HG03139 (cell line): ENCODE data around the gene RNF145.

Experiments used
- ATAC-seq: cut with Tn5 transposase; IDR thresholded peaks from one replicate; pipeline ENCODE4 v1.9.1; 2021; ENCODE audit not compliant: unreplicated experiment

RNF145 gene

GRCh38 chr5:159220206-159220605, 10.9 kb upstream of the RNF145 start:
- ATAC-seq, result no peak

GRCh38 chr5:159218595-159219023, 9.3 kb upstream of the RNF145 start:
- ATAC-seq, result no peak

GRCh38 chr5:159217236-159217635, 7.9 kb upstream of the RNF145 start:
- ATAC-seq, result no peak

- no peak for ATAC-seq
Observed at GRCh38 chr5:159216454-159216853, 7.1 kb upstream of the RNF145 start.

GRCh38 chr5:159215886-159216285, 6.5 kb upstream of the RNF145 start:
- no peak for ATAC-seq

- ATAC-seq, result no peak
Observed at GRCh38 chr5:159214486-159215271, 5.3 kb upstream of the RNF145 start.

- no peak for ATAC-seq
Observed at GRCh38 chr5:159212657-159213462, 3.5 kb upstream of the RNF145 start.

GRCh38 chr5:159211729-159212174, 2.4 kb upstream of the RNF145 start:
- no peak for ATAC-seq

- ATAC-seq, result no peak
Observed at GRCh38 chr5:159210846-159211245, 1.5 kb upstream of the RNF145 start.

GRCh38 chr5:159210210-159210661, 883 bp upstream of the RNF145 start:
- no peak for ATAC-seq

- peak; percentile 6 for ATAC-seq
Observed at GRCh38 chr5:159208514-159209437, 577 bp downstream of the RNF145 start.

GRCh38 chr5:159207686-159208513, 1.5 kb downstream of the RNF145 start:
- peak; percentile 41 for ATAC-seq

GRCh38 chr5:159207222-159207685, 2.1 kb downstream of the RNF145 start:
- ATAC-seq, result no peak

- no peak for ATAC-seq
Observed at GRCh38 chr5:159206818-159207217, 2.5 kb downstream of the RNF145 start.

- ATAC-seq, result no peak
Observed at GRCh38 chr5:159206368-159206767, 3.0 kb downstream of the RNF145 start.

GRCh38 chr5:159203351-159203750, 6.0 kb downstream of the RNF145 start:
- ATAC-seq, result no peak

- no peak for ATAC-seq
Observed at GRCh38 chr5:159202151-159202550, 7.2 kb downstream of the RNF145 start.

- no peak for ATAC-seq
Observed at GRCh38 chr5:159199780-159200179, 9.6 kb downstream of the RNF145 start.

GRCh38 chr5:159199225-159199624, 10.1 kb downstream of the RNF145 start:
- no peak for ATAC-seq
